ENCODE results near the gene PLA2G3.

PLA2G3 gene

DNA sequence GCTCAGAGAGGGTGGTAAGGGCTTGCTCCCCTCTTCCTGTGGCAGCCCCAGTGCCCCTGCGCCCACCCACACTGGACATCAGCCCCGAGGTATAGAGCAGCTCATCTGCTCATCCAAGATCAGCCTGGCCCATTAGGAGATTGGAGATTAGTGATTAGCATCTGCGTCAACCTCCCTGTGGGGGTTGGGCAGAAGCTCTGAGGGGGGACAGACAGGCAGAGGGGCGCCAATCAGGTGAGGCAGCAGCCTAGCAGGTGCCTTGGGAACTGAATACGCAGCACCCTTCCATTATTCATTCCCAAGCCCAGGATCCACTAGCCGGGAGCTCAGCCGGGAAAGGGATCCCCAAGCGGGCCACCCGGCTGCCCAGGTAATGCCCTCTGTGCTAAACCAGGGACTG is 48.1 kb downstream of the PLA2G3 start:
- H3K27ac ChIP-seq = no peak overlapping the region
- TF ChIP-seq, protein P1, sequence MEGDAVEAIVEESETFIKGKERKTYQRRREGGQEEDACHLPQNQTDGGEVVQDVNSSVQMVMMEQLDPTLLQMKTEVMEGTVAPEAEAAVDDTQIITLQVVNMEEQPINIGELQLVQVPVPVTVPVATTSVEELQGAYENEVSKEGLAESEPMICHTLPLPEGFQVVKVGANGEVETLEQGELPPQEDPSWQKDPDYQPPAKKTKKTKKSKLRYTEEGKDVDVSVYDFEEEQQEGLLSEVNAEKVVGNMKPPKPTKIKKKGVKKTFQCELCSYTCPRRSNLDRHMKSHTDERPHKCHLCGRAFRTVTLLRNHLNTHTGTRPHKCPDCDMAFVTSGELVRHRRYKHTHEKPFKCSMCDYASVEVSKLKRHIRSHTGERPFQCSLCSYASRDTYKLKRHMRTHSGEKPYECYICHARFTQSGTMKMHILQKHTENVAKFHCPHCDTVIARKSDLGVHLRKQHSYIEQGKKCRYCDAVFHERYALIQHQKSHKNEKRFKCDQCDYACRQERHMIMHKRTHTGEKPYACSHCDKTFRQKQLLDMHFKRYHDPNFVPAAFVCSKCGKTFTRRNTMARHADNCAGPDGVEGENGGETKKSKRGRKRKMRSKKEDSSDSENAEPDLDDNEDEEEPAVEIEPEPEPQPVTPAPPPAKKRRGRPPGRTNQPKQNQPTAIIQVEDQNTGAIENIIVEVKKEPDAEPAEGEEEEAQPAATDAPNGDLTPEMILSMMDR (conservative IDR thresholded peaks at IDR 0.05) = no peak

DNA sequence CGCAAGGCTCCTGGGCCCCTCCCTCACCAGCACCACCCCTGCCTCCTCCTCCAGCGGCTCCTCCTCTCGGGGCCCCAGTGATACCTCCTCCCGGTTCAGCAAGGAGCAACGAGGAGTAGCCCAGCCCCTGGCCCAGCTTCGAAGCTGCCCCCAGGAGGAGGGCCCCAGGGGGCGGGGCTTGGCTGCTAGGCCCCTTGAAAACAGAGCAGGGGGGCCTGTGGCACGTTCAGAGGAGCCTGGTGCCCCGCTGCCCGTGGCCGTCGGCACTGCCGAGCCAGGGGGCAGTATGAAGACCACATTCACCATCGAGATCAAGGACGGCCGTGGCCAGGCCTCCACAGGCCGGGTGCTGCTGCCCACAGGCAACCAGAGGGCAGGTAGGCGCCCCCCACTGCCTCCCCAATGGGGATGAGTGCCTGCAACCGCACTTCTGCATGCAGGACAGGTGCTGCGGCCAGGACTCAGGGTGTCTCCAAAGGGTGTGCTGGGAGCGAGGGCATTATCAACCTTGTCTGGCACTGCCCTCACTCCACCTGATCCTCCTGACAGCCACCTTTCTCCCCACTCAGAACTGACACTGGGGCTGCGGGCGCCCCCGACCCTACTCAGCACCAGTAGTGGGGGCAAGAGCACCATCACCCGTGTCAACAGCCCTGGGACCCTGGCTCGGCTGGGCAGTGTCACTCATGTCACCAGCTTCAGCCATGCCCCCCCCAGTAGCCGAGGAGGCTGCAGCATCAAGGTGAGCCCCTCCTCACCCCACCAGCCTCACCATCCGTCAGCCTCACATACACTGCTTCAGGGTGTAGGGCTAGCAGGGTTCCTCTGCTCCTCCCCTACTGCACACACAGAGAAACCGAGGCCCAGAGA is 49.0 kb downstream of the PLA2G3 start:
- TF ChIP-seq, protein P1 (conservative IDR thresholded peaks at IDR 0.05) = no peak
- no peak overlapping the region for H3K27ac ChIP-seq

DNA sequence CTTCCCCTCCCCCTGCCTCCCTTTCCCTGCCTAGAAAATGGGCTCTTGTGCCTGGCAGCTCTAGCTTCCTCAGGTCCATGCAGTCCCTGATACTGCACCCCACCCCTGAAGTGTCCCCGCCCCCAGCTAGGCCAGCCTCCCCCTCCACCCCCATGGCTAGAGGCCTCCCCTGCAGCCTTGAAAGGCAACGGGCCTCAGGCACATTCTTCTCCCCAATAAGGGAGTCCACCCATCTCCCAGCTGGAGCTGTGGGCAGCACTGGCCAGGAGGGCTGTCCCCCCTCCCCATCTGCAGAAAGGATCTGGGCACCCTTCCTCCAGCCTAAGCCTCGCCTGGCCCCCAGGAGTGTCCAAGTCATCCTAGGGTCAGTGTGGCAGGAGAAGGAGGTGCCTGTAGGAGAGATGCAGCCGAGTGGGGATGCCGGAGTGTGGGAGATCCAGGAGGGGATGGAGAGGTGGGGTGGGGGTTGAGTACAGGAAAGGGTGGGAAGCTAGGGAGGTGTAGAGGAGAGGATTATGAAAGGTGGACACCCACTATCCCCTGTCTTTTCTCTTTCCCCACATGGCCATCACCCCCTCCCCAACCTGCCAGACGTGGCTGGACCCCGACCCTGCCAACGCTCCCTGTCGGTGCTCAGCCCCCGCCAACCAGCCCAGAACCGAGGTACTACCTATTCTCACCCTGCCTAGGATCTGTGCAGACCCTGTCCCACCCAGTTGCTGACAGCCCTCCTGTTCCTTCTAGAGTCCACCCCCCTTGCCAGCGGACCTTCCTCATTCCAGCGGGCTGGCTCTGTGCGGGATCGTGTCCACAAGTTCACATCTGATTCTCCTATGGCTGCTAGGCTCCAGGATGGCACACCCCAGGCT is 49.9 kb downstream of the PLA2G3 start:
- TF ChIP-seq, protein P1 (conservative IDR thresholded peaks at IDR 0.05) = no peak
- H3K27ac ChIP-seq = no peak overlapping the region

DNA sequence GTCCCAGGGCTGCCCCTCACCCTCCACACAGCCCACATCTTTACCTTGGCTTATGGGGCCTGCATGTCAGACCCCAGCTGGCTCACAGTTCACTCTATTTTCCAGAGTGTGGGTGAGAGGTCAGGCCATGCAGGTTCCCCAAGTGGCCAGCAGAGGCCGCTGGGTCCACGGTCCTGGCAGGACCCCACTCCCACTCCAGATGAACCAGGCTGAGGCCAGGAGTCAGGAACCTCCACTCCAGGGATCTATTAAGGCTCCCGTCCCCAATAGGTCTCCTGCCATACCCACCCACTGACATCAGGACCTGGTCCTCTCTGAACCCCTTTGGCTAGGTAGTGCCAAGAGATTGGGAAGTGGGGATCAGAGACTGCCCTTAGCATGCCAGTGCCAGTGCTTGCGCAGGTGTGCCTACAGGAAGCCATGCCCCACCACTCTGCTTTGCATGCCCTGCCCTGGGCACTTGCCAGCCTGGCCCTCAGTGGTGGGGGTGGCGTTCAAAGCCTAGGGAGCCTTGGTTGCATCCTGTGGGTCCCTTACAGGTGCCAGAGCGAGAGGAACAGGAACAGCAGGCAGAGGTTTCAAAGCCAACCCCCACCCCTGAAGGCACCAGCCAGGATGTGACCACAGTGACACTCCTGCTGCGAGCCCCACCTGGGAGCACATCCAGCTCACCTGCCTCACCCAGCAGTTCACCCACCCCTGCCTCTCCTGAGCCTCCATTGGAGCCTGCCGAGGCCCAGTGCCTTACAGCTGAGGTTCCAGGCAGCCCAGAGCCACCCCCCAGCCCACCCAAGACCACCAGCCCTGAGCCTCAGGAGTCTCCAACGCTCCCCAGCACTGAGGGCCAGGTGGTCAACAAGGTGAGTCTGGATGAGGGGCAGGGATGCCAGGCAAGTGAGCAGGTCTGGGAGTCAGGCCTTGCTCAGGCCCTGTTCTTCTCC is 50.9 kb downstream of the PLA2G3 start:
- no peak overlapping the region for H3K27ac ChIP-seq
- TF ChIP-seq, protein P1 (conservative IDR thresholded peaks at IDR 0.05) = peak; percentile 86

DNA sequence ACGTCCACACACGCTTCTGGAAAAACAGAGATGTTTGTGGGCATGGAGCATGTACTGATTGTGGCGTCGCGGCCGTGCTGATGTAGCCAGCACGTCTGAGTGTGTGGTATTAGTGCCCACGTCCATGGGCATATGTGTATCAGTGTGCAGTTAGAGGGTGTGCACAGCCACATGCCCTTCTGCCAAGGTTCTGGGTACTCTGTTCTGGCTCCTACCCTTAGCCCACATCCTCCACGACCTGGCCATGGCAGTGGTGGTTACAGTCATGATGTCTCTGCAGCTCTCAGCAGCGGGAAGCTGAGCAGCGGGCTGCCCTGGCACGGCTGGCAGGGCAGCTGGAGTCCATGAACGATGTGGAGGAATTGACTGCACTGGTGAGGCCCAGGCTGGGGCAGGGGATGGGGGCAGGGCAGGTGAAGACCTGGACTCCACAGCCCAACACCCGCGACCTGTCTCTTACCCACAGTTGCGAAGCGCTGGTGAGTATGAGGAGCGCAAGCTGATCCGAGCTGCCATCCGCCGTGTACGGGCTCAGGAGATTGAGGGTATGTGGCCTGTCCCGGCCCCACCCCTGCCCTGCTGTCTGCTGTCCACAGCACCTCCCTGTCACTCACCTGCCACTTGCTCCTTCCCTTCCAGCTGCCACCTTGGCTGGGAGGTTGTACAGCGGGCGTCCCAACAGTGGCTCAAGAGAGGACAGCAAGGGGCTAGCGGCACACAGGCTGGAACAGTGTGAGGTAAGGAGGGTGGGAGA is 51.9 kb downstream of the PLA2G3 start:
- TF ChIP-seq, protein P1 (conservative IDR thresholded peaks at IDR 0.05) = no peak
- no peak overlapping the region for H3K27ac ChIP-seq

DNA sequence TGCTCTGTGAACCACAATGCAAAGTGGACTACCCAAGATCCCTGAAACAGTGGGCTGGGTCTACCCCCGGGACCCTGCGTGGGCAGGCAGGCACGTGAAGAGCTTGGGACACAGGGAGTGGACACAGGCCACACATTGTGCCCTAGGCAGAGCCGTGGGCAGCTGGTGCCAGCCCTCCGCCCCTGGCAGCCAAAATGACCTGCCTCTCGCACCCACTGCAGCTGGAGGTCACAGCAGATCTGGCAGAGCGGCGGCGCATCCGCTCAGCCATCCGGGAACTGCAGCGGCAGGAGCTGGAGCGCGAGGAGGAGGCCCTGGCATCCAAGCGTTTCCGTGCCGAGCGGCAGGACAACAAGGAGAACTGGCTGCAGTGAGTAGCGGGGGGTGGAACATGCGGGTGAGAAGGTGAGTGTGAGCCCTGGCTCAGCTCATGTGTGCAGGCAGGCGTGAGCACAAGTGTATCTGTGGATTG is 52.5 kb downstream of the PLA2G3 start:
- H3K27ac ChIP-seq = no peak overlapping the region
- TF ChIP-seq, protein P1 (conservative IDR thresholded peaks at IDR 0.05) = no peak
